HG03159 (cell line): ENCODE data around the gene AWAT2.

Experiments used
- ATAC-seq: cut with Tn5 transposase; IDR thresholded peaks from one replicate; pipeline ENCODE4 v1.9.1; 2021; ENCODE audit warnings: mild to moderate bottlenecking, moderate library complexity; ENCODE audit not compliant: unreplicated experiment

Gene AWAT2, protein sequence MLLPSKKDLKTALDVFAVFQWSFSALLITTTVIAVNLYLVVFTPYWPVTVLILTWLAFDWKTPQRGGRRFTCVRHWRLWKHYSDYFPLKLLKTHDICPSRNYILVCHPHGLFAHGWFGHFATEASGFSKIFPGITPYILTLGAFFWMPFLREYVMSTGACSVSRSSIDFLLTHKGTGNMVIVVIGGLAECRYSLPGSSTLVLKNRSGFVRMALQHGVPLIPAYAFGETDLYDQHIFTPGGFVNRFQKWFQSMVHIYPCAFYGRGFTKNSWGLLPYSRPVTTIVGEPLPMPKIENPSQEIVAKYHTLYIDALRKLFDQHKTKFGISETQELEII

DNA sequence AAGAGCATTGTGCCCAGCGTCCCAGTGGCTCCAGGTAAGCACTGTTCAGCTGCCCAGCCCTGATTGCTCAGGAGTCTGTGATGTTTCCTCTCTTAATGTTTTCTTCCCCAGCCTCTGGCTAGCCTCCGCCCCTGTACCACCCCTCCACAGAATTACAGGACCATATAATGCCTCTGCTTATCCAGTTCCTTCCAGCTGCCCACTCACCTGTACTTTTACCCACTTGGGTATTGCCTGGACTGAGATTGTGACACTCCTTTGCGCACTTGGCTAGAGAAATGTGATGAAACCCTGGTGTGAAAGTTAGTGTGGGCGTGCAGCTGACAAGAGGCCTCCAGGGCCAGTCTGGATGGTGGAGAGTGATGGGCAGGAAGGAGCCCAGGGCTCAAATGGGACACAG is at the start of gene AWAT2:
AWAT2 (minus strand) TSS at position 14 of the 400 bp plus-strand sequence; CDS start at position 8, 6 bp downstream.
- no peak for ATAC-seq

DNA sequence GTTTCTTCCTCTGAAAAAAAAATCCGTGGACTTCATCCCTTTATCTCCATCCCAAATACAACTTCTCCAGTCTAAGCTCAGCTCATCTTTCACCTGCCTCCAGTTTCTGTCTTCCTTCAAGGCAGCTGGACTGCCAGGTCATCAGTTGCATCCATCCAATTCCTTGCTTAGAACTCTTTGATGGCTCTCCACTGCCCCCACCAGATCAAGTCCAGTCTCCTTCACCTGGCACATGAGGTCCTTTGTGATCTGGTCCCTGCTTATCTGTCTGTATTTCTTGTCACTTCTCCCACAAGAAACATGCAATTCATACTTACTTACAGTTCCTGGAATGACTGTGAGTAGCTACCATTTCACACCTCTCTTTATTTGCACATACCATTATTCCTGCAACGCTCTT is 46.3 kb upstream of the AWAT2 start:
- ATAC-seq: no peak

DNA sequence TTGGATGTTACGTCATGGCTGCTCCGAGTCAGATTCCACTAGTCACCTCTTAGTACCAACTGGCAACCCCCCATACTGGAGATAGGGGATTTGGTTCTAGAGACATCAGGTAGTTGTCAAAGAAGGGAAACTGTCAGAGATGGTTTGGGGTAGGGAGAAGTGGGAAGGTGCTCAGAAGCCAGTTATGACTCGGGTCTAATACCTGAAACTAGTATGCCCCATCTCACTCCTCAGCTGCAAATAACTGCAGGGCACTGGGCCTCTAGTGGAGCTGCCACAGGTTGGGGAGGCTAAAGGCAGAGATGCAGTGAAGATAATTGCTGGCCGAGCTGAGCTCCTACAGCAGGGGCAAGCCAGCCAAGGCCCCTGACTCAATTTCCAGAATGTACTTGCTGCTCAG is 42.5 kb upstream of the AWAT2 start:
- ATAC-seq: peak; percentile 58

DNA sequence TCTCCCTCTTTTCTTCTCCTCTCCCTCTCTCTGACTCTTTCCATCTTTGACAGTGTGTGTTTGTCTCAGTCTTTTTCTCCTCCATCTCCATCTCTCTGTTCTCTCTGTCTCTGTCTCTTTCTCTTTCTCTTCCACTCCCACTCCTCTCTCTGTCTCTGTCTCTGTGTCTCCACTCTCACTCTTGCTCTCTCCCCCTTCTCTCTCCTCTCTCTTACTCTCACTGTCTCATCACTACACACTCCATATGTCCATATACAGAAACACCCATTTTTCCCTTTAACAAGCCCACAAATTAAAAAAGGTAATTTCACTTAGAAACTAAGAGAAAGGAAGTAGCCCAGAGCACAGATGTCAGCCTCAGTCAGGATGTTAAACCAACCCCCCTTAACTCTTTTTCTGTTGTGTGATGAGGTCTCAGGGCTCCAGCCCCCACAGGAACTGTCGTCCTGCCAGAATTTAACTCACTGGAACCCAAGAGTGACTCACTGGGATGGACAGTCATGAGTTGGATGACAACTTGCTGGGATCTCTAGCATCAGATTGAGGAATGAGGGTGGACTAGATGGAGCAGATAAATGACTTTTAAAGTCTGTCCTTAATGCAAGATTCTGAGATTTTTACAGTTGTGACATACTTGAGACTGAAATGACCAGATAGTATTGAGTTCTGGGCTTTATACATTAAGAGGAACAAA is 40.0 kb upstream of the AWAT2 start:
- no peak for ATAC-seq

DNA sequence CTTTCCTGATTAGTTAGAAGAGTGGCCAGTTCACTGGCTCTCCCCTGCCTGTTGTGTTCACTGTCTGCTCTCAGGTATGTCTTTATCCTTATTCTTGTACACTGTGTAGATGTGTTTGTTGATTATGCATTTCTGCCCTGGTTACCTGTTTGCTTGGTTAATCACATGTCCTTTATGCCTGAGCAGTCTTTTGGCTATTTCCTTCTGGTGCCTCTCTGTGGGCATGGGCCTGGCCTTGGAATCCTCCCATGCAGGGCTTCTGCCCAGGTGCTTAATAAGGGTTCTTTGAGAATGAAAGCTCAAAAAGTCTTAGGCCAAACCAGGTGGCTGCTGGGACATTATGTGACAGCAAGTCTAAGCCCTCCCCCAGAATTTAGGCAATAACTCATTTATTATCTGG is 39.0 kb upstream of the AWAT2 start:
- ATAC-seq: no peak

DNA sequence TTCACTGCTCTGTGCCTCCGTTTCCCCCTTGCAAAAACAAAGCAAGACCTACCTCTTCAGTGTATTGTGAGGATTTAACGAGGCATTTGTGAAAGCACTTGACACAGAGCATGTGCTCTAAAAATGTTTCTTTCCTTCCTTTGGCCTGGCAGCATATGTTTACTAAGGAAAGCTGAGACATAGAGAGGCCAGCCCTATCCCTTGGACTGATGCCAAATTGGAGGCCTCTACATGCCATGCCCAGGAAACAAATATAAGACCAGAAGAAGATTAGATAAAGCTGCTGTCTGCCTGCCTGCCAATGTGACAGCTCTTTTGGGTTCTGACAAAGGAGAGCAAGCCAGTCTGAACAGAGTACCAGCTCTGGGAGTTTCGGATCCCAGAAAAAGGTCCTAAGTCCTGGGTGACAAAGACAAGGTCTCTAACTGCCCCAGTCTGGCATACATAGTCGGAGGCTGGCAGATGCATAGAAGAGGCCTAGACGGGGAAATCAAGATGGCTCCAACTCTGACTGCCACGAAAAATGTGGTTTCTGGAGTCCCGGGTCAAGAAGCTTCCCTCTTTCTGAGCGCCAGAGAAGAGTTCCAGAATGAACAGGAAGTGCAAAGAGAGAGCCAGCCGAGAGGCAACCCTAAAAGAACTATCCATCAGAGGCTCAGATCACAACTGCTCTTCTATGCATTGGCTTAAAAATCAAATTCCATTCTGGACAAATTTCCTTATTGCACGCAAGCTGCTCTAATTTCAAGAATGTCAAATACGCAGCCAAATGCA is 38.3 kb upstream of the AWAT2 start:
- no peak for ATAC-seq

DNA sequence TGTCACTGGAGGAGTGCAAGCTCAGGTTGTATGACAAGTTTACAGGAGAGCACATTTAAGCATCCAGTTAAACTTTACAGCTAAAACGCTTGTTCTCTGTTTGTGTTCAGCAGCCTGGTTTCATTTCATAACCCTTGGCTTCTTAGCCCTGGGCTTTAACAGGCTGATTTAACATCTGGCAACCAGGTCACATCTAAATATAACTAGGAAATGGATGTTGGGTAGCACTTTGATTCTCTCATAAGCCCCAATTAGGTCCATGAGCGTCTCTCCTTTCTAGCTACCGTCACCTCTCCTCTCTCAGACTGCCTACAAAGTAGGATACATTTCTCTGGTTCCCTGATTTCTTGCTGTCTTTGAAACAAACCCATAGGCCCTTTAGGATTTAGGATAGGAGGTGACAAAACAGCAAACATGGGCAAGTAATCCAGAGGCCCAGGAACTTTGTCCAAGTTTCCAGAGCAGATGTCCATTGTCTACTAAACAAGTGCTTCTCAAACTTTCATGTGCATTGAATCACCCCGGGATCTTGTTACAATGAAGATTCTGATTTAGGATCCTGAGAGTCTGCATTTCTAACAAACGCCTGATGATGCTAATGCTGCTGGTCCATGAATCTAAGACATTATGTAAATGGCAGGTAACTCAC is 35.0 kb upstream of the AWAT2 start:
- ATAC-seq: no peak

DNA sequence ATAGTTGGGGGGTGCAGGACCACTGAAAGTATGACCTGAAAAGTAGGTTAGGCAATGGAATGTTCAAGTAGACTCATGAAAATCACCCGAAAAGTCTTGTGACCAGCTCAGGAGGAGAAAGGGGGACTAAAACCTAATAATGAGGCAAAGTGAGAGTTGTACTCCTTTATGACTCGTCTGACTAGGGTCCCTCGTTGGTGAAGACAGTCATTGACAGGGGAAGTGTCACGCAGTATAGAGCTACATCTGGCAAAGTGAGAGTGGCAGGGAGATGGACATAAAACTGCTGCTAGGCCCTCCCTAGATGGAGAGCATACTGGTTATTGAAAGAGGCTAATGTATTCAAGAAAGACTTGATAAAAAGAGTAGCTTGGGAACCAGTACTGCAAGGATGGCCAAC is 33.0 kb upstream of the AWAT2 start:
- no peak for ATAC-seq

DNA sequence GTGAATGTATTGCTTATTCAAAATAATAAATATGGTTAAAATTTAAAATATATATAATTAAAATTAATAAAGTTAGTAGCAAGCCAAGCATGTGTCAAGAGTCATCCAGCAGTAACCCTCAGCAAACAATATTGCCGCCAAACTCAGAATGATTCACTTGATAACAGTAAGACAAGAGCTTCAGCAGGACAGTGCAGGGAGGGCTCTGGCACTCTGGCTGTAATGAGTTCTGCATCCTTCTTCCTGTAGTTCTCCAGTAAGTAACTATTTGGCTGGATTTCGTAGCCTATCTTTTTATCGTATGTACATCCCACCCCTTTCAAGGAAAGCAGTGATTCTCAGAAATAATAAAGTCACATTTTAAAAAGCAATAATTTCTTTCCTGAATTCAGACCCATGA is 30.1 kb upstream of the AWAT2 start:
- ATAC-seq: no peak

DNA sequence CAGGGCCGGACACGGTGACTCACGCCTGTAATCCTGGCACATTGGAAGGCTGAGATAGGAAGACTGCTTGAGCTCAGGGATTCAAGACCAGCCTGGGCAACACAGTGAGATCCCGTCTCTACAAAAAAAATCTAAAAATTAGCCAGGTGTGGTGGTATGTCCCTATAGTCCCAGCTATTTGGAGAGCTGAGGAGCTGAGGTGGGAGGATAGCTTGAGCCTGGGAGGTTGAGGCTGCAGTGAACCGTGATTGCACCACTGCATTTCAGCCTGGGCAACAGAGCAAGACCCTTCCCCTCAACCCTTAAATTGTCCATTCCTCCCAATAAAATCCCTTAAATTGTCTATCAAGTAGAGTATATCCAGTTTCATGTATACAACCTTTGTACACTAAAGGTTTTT is 29.6 kb upstream of the AWAT2 start:
- ATAC-seq: no peak

DNA sequence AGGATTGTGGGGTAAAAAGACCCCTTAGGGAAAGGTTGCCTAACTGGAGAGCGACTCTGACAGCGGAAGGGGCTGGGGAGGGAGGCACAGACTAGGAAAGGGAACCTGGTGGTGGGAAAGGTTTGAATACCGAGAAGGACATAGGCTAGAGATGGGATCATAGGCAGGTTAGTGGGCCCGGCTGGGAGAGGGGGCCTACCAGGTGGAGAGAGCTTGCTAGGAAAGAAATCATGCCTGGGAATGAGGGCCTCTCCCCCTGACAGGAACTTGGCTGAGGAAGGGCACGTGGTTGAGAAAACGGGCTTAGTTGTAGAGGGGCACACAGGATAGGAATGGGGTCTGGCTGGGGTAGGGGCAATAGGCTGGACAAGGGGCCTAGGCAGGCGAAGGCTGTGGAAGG is 16.9 kb upstream of the AWAT2 start:
- no peak for ATAC-seq

DNA sequence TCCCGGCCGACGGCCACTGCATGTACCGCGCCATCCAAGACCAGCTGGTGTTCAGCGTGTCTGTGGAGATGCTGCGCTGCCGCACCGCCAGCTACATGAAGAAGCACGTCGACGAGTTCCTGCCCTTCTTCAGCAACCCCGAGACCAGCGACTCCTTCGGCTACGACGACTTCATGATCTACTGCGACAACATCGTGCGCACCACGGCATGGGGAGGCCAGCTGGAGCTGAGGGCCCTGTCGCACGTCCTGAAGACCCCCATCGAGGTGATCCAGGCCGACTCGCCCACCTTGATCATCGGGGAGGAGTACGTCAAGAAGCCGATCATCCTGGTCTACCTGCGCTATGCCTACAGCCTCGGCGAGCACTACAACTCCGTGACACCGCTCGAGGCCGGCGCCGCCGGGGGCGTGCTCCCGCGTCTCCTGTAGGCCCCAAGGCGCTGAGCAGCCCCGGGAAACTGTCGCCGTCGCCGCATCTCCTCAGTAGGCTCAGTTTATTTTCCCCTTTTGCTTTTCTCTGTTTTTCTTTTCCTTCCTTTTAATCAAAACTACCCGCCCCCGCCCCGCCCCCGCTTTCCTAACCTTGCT is 13.3 kb upstream of the AWAT2 start:
- no peak for ATAC-seq

DNA sequence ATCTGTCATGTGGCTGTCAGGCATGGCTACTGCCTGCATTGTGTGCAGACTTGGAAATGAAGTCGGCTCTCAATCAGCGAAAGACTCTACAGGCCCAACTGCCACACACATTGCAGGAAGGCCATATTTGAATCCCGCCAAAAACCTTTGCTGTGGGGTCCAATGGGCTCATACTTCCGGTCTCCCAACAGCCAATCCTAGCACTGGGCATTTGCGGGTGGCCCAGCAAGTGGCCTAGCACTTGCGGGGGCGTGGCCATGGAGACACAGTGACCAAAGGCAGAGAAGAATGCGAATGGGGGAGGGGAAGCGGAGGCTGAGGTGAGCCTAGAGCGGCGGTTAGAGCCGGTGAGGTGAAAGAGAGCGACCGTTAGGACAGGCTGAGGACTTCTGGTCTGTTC is 12.3 kb upstream of the AWAT2 start, which contains the start of gene OTUD6A:
OTUD6A (plus strand) TSS at position 382 of the 400 bp plus-strand sequence. CDS start 68 bp downstream, outside the sequence.
- ATAC-seq: no peak

DNA sequence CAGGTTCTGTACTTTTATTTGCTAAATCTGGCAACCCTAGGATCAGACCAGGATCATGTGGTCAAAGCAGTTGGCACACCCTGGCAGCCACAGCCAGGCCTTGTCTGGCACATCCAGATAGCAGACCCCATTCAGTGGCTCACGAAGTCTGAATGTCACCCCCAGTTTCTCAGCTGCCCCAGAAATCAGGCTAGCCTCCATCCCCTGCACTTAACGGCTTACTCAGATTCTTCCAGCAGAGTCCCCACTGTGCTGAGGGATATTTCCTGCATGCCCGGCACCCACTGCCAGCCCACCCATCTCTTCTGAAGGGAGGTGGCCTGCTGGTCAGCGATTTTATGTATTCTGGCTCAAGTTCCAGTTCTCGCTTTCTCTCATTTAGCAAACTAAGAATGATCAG is 4.7 kb upstream of the AWAT2 start:
- ATAC-seq: no peak

DNA sequence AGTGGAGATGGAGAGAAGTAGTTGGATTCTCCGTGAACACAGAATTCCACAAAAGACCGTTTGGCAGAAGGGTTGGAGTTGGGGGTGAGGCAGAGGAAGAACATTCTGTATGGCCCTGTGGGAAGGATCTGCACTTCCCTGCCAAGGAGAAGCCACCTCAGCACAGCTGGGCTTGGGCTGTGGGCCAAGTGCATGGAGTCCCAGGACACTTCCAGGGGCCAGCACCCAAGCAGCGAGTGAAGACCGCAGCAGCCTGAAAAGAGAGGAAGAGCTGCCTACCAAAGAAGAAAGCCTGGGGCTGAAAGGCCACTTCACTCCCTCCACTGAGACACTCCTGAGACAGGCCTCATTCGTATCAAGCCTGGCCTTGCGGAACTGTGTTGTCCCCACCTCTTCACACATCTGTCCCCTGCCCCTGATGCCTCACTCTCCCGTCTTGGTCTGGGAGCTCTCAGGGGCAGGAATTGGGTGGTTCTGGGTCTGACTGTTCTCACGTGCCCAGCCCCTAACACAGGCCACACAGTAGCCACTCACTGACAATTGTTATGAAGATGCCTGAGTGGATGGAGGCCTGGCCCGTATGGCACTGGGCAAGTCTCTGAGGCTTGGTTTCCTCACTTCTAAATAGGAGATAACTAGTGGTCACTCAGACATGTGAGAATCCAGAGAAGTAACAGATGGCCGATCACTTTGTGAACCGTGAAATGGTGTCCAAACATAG is 3.3 kb upstream of the AWAT2 start:
- ATAC-seq: no peak

DNA sequence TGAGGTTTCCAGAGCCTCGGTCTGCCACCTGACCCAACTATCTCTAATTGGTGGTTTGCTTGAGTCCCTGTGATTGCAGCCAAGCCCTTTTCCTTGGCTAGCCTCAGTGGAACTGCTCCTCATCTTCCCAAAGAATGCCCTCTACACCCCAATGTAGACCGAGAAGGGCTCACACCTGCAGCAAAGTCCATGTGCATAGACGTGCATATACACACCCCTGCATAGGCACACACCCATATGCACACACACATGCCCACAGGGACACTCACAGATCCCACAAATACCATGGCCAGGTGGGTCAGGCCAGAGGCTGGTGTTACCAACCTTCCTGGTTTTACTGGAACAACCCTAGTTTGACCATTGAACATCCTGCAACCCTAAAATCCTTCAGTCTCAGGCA is 332 bp downstream of the AWAT2 start:
- ATAC-seq: no peak

DNA sequence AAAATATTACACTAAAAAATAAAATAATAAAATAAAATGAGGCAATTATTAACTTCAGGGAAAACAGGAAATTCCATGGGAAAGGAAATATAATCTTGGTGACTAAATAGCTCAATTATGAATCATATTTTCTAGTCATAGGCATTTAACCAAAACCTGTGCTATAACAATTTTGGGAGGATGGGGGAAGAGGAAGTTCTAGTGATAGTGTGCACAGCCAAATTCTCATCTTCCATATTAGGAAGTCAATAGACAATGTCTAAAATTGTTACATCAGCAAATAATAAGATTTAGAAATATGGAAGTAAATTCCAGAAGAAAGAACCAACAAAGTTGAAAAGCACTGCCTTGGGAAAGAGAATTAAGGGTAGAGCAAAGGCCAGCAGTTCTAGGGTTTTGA is 2.8 kb downstream of the AWAT2 start:
- no peak for ATAC-seq

DNA sequence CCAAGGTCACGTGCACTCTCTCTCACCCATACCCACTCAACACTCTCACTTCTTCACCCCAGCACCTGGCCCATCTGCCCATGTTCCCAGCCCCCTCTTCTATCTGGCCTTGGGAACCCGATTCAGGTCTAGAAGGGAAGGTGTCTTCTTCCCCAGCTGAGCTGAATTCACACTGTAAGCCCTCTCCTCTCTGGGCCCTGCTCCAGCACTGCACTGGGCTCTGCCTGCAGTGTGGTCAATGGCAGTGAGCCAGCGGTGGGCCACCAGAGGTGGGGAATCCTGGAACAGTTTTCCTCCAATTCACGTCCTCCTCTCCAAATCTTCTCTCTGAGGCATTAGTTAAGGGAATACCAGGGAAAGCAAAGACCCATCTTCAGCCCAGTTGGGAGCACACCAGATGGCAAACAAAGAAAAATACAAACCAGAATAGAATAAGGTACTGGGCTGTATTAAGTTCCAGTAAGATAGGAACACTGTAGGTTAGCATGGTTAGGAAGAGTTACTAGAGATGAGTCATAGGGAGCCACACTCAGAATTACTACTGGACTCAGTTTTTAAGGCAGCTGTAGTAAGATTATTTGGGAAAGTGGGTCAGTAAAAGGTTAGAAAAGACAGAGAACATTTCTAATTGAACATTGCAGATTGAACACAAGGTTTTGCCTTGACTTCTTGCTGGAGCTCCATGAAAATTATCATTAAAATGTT is 5.0 kb downstream of the AWAT2 start:
- ATAC-seq: no peak

DNA sequence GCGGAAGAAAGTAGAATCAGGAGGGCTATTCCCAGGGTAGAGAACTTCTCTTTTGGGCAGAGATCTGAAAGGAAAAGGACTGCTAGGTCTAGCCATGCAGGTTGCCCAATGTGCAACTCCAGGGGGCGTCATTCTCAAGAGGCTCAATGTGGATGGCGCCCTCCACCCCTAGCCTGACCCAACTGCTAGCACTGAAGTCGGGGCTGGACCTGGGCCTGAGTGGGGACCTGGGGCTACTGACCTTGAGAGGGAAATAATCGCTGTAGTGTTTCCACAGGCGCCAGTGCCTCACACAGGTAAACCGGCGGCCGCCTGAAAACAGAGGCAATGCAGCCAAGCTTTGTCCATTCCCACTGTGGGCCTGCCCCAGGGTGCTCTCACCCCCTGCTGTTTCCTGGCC is 6.1 kb downstream of the AWAT2 start:
- ATAC-seq: no peak
